ENCODE results near the gene ZNF385D.

DNA sequence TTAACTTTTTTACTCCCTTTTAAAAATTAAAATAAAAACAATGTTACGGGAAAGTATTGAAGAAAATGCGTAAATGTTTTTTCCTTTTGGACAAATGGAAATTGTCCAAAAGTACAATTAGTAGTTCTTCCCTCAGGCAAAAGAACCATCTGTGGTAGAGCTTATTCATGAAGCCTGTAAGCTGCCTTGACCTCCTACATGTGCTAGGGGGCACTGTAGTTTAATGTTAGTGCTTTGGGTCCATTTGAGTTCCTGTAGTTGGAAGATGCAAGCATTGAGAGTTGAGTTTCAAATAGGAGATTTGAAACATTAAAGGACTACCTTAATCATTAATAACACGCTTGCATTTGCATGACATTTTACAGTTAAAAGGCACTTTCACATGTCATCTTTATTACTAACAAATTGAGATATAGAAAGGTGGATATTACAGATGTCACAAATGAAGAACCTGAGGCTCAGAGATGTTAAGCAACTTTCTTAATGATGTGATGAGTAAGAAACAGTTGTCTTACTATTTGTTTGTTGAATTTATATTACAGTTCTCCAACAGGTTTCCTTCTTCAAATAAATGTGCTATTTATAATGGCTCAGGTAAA is 1.8 kb upstream of the ZNF385D start:
- TF ChIP-seq, protein P1, sequence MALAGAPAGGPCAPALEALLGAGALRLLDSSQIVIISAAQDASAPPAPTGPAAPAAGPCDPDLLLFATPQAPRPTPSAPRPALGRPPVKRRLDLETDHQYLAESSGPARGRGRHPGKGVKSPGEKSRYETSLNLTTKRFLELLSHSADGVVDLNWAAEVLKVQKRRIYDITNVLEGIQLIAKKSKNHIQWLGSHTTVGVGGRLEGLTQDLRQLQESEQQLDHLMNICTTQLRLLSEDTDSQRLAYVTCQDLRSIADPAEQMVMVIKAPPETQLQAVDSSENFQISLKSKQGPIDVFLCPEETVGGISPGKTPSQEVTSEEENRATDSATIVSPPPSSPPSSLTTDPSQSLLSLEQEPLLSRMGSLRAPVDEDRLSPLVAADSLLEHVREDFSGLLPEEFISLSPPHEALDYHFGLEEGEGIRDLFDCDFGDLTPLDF (CRISPR knock-in tag; IDR thresholded peaks at IDR 0.05) = no peak
- TF ChIP-seq TCF7 (CRISPR knock-in tag; IDR thresholded peaks at IDR 0.05; ENCODE audit: low read depth) = no peak
- TF ChIP-seq, protein P2, sequence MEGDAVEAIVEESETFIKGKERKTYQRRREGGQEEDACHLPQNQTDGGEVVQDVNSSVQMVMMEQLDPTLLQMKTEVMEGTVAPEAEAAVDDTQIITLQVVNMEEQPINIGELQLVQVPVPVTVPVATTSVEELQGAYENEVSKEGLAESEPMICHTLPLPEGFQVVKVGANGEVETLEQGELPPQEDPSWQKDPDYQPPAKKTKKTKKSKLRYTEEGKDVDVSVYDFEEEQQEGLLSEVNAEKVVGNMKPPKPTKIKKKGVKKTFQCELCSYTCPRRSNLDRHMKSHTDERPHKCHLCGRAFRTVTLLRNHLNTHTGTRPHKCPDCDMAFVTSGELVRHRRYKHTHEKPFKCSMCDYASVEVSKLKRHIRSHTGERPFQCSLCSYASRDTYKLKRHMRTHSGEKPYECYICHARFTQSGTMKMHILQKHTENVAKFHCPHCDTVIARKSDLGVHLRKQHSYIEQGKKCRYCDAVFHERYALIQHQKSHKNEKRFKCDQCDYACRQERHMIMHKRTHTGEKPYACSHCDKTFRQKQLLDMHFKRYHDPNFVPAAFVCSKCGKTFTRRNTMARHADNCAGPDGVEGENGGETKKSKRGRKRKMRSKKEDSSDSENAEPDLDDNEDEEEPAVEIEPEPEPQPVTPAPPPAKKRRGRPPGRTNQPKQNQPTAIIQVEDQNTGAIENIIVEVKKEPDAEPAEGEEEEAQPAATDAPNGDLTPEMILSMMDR (IDR thresholded peaks at IDR 0.05) = 0 out of 2 replicates have a peak, but pooled peaks have one; percentile 30
- TF ChIP-seq, protein P3, sequence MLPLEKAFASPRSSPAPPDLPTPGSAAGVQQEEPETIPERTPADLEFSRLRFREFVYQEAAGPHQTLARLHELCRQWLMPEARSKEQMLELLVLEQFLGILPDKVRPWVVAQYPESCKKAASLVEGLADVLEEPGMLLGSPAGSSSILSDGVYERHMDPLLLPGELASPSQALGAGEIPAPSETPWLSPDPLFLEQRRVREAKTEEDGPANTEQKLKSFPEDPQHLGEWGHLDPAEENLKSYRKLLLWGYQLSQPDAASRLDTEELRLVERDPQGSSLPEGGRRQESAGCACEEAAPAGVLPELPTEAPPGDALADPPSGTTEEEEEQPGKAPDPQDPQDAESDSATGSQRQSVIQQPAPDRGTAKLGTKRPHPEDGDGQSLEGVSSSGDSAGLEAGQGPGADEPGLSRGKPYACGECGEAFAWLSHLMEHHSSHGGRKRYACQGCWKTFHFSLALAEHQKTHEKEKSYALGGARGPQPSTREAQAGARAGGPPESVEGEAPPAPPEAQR (CRISPR knock-in tag; IDR thresholded peaks at IDR 0.05) = no peak
- TF ChIP-seq, protein P4, sequence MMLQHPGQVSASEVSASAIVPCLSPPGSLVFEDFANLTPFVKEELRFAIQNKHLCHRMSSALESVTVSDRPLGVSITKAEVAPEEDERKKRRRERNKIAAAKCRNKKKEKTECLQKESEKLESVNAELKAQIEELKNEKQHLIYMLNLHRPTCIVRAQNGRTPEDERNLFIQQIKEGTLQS (CRISPR knock-in tag; conservative IDR thresholded peaks at IDR 0.05) = no peak
